GM19023 (cell line): ENCODE measurements around the gene OPCML.

Source experiments
- ATAC-seq: cut with Tn5 transposase; IDR thresholded peaks from one replicate; pipeline ENCODE4 v1.9.1; 2021; ENCODE audit warnings: mild to moderate bottlenecking, moderate library complexity; ENCODE audit not compliant: unreplicated experiment

OPCML gene

GRCh38 chr11:133238495-133238894 lies 293.8 kb downstream of the OPCML start:
- no peak for ATAC-seq

- ATAC-seq: no peak
Observed at GRCh38 chr11:133238027-133238426, 294.3 kb downstream of the OPCML start.

GRCh38 chr11:133235381-133235780 lies 296.9 kb downstream of the OPCML start:
- no peak for ATAC-seq

- ATAC-seq: no peak
Observed at GRCh38 chr11:133234883-133235282, 297.4 kb downstream of the OPCML start.

GRCh38 chr11:133232665-133233064 lies 299.6 kb downstream of the OPCML start:
- ATAC-seq: no peak

- no peak for ATAC-seq
Observed at GRCh38 chr11:133230431-133230830, 301.9 kb downstream of the OPCML start.

GRCh38 chr11:133228471-133229329 lies 303.6 kb downstream of the OPCML start:
- ATAC-seq: no peak

- ATAC-seq: no peak
Observed at GRCh38 chr11:133227632-133228111, 304.6 kb downstream of the OPCML start.

- no peak for ATAC-seq
Observed at GRCh38 chr11:133224271-133224670, 308.0 kb downstream of the OPCML start.

GRCh38 chr11:133222425-133223330 lies 309.6 kb downstream of the OPCML start:
- ATAC-seq: no peak

GRCh38 chr11:133219543-133219942 lies 312.8 kb downstream of the OPCML start:
- no peak for ATAC-seq

- ATAC-seq: no peak
Observed at GRCh38 chr11:133216813-133217212, 315.5 kb downstream of the OPCML start.

- no peak for ATAC-seq
Observed at GRCh38 chr11:133215596-133216230, 316.6 kb downstream of the OPCML start.

- no peak for ATAC-seq
Observed at GRCh38 chr11:133214646-133215045, 317.7 kb downstream of the OPCML start.

GRCh38 chr11:133212201-133212600 lies 320.1 kb downstream of the OPCML start:
- ATAC-seq: no peak

GRCh38 chr11:133207995-133208394 lies 324.3 kb downstream of the OPCML start:
- ATAC-seq: no peak

GRCh38 chr11:133206313-133207005 lies 325.8 kb downstream of the OPCML start:
- no peak for ATAC-seq

GRCh38 chr11:133204158-133204557 lies 328.1 kb downstream of the OPCML start:
- no peak for ATAC-seq

GRCh38 chr11:133202816-133203215 lies 329.5 kb downstream of the OPCML start:
- ATAC-seq: no peak

GRCh38 chr11:133198438-133198837 lies 333.9 kb downstream of the OPCML start:
- ATAC-seq: no peak

GRCh38 chr11:133197425-133197824 lies 334.9 kb downstream of the OPCML start:
- ATAC-seq: no peak
